K562 (cell line): Measurements from ENCODE around the gene STK33. TPM values are rescaled to one million over a fixed set of nuclear protein-coding genes. Genes with fewer than 3 reads are reported as not detected.

Experiments used
- ATAC-seq: fragments of 200-7000 bp; cut with Tn5 transposase; 3 replicates; pipeline ENCODE4 v1.9.1; 2020; ENCODE audit warnings: moderate library complexity
- BruUV-seq: library from RNA; stranded (reverse); fragments of 400-500 nt; replicated peaks from 2 replicates; lab custom pipeline; 2021; lab: Mats Ljungman, UMichigan
- CTCF ChIA-PET: fragments of 300-600 bp; formaldehyde crosslinking; extraction: SDS; loops from one replicate; lab custom pipeline; 2021; ENCODE audit warnings: low intra/inter-chr PET ratio; lab: Yijun Ruan, JAX
- POLR2A ChIA-PET: fragments of 300-600, 350-650 bp; sonication (Branson Sonifier 250); formaldehyde crosslinking; extraction: SDS; loops from one replicate; lab custom pipeline; 2021; ENCODE audit warnings: antibody characterized with exemption, inconsistent platforms; lab: Yijun Ruan, JAX
- DNase-seq, 4 experiments: peaks; one replicate each; pipeline versions ENCODE4 v3.0.0 to v3.0.0-alpha.2; 2011 to 2018; ENCODE audit warnings: low spot score in 3 of 4, mixed read lengths in 3 of 4; ENCODE audit errors: extremely low read depth in 1 of 4
- FAIRE-seq: peaks from 2 replicates; lab custom pipeline; 2011; peaks lifted over from hg19 to GRCh38; lab: Jason Lieb, UNC
- H2AFZ ChIP-seq: 2 replicates; pipeline ENCODE4 v1.6.0; 2011; ENCODE audit warnings: low read depth, low read length, control low read depth, inconsistent platforms
- H3K27ac ChIP-seq: fragments of 200-600 bp; 3 replicates; pipeline ENCODE4 v1.8.0; 2011; ENCODE audit warnings: low read depth, mild to moderate bottlenecking, control low read depth, inconsistent platforms, low read length, moderate library complexity, mixed read lengths; ENCODE audit errors: extremely low read depth
- H3K27me3 ChIP-seq, 2 experiments: fragments of 300-600 bp in 1 of 2; 2 replicates in 1 of 2; 3 replicates in 1 of 2; pipeline versions ENCODE4 v1.6.0 to v1.8.0; 2011; ENCODE audit warnings: inconsistent platforms in 2 of 2, low read length in 2 of 2, mild to moderate bottlenecking in 1 of 2, mixed read lengths in 1 of 2, moderate library complexity in 1 of 2; ENCODE audit not compliant: control insufficient read depth in 2 of 2, insufficient read depth in 2 of 2
- H3K36me3 ChIP-seq: fragments of 300-600 bp; 3 replicates; pipeline ENCODE4 v1.8.0; 2011; ENCODE audit warnings: mild to moderate bottlenecking, low read length, inconsistent platforms; ENCODE audit not compliant: control insufficient read depth, insufficient read depth
- H3K4me1 ChIP-seq, 2 experiments: fragments of 200-600 bp in 1 of 2; replicated peaks in 1 of 2; 2 replicates in 1 of 2; 3 replicates in 1 of 2; pipeline versions ENCODE4 v1.5.1 to v1.8.0; 2011; ENCODE audit warnings: inconsistent platforms in 2 of 2, low read length in 2 of 2, mild to moderate bottlenecking in 1 of 2, mixed read lengths in 1 of 2, moderate library complexity in 1 of 2; ENCODE audit not compliant: control insufficient read depth in 2 of 2, insufficient read depth in 2 of 2
- H3K4me2 ChIP-seq: 2 replicates; pipeline ENCODE4 v1.6.1; 2011; ENCODE audit warnings: low read length, control low read depth, inconsistent platforms, mixed read lengths; ENCODE audit not compliant: insufficient read depth
- H3K4me3 ChIP-seq: fragments of 200-600 bp; sonication (generic), shearing (Covaris generic); 2 replicates; pipeline ENCODE4 v1.5.1; 2016; ENCODE audit warnings: control low read depth, inconsistent platforms
- H3K79me2 ChIP-seq: fragments of 200-600 bp; 3 replicates; pipeline ENCODE4 v1.8.0; 2011; ENCODE audit warnings: low read length, inconsistent platforms; ENCODE audit not compliant: control insufficient read depth, insufficient read depth
- H3K9ac ChIP-seq, 2 experiments: 2 replicates each; pipeline versions ENCODE4 v1.6.0 to v1.6.1; 2011; ENCODE audit warnings: low read depth in 2 of 2, low read length in 2 of 2, control low read depth in 1 of 2, inconsistent platforms in 1 of 2, mild to moderate bottlenecking in 1 of 2, mixed read lengths in 1 of 2; ENCODE audit not compliant: insufficient read depth in 1 of 2
- H3K9me1 ChIP-seq: one replicate; pipeline ENCODE4 v1.6.0; 2011; ENCODE audit warnings: inconsistent platforms, mild to moderate bottlenecking, low read length, moderate library complexity; ENCODE audit not compliant: control insufficient read depth, insufficient read depth
- H3K9me3 ChIP-seq: replicated peaks from 2 replicates; pipeline ENCODE4 v1.5.1; 2011; ENCODE audit warnings: low read depth, low read length, inconsistent platforms; ENCODE audit not compliant: control insufficient read depth, insufficient read depth
- H4K20me1 ChIP-seq: replicated peaks from 2 replicates; pipeline ENCODE4 v1.6.1; 2011; ENCODE audit warnings: low read length, inconsistent platforms, mixed read lengths; ENCODE audit not compliant: control insufficient read depth, insufficient read depth
- BRD9 ChIP-seq: fragments of 450-650 bp; IDR thresholded peaks from 2 replicates; pipeline ENCODE4 v1.6.1; 2018; ENCODE audit warnings: low read depth; ENCODE audit not compliant: partially characterized antibody
- CREM ChIP-seq: IDR thresholded peaks from 2 replicates; pipeline ENCODE4 v1.6.1; 2014; ENCODE audit warnings: antibody characterized with exemption, low read depth
- DACH1 ChIP-seq: fragments of 450-650 bp; IDR thresholded peaks from 2 replicates; pipeline ENCODE4 v1.6.1; 2018; ENCODE audit not compliant: partially characterized antibody
- RBM22 ChIP-seq: fragments of 200-400 bp; formaldehyde crosslinking; IDR thresholded peaks from 2 replicates; pipeline ENCODE4 v1.6.1; 2018; ENCODE audit warnings: low read length, low read depth; ENCODE audit not compliant: poor library complexity, severe bottlenecking
- SRSF3 ChIP-seq: fragments of 200-400 bp; formaldehyde crosslinking; IDR thresholded peaks from 2 replicates; pipeline ENCODE4 v1.6.1; 2016; ENCODE audit warnings: mild to moderate bottlenecking, low read length, moderate library complexity; ENCODE audit not compliant: insufficient read depth
- ZBTB7A ChIP-seq: IDR thresholded peaks from 2 replicates; pipeline ENCODE4 v1.6.1; 2011; ENCODE audit warnings: low read depth, mild to moderate bottlenecking, low read length, moderate library complexity, borderline replicate concordance; ENCODE audit not compliant: control insufficient read depth
- ZNF3 ChIP-seq: fragments of 250-450 bp; sonication (Bioruptor Pico); IDR thresholded peaks from 2 replicates; pipeline ENCODE4 v1.5.0; 2021; ENCODE audit warnings: mild to moderate bottlenecking, moderate library complexity
- ZSCAN32 ChIP-seq: fragments of 450-650 bp; formaldehyde crosslinking; IDR thresholded peaks from 2 replicates; pipeline ENCODE4 v1.4.0; 2020; ENCODE audit warnings: mild to moderate bottlenecking, moderate library complexity
- WGBS: fragments of 100-300 bp; shearing (Covaris generic); methylation state at CpG from one replicate; pipeline ENCODE4 v1.1.6; 2016; ENCODE audit warnings: low coverage, mixed read lengths; ENCODE audit not compliant: insufficient coverage; ENCODE audit errors: missing lambda C conversion rate; 5-methylcytosine and 5-hydroxymethylcytosine counted together
- in situ Hi-C: fragments of 300-500 bp; cut with MboI; formaldehyde crosslinking; loops from 4 replicates; pipeline ENCODE4 v1.15.0; 2018; ENCODE audit warnings: inconsistent platforms, mixed read lengths
- intact Hi-C: fragments of 100-400 bp; cut with micrococcal nuclease; formaldehyde crosslinking; loops from 2 replicates; pipeline ENCODE4 v1.14.2; 2022
- polyA plus RNA-seq, 8 experiments: library from polyadenylated mRNA; depleted of rRNA in 4 of 8; stranded (reverse) in 5 of 8; unstranded in 3 of 8; fragments of >200 nt; fragmentation: Nextera tagmentation in 2 of 8; fragmentation: Illumina TruSeq in 1 of 8; extraction: Ambion mirVana in 2 of 8; extraction: Trizol in 1 of 8; gene quantifications; 2 replicates each; pipeline versions ENCODE4 v1.2.1 to v1.2.3, GENCODE V29; 2011 to 2014; ENCODE audit warnings: inconsistent platforms in 1 of 8, missing spikeins in 1 of 8
- total RNA-seq, 7 experiments: library from RNA; depleted of rRNA in 6 of 7; stranded (reverse); fragments of >200 nt in 6 of 7; fragmentation: Illumina TruSeq in 2 of 7; extraction: Trizol in 2 of 7; gene quantifications; 2 replicates each; pipeline versions ENCODE4 v1.2.1 to v1.2.3, GENCODE V29; 2011 to 2021; ENCODE audit warnings: low replicate concordance in 1 of 7
- TF ChIP-seq, protein P1 (sequence below): IDR thresholded peaks from 2 replicates; pipeline ENCODE4 v1.6.1; 2016; ENCODE audit warnings: missing genetic modification characterization, missing compliant biosample characterization
- TF ChIP-seq, protein P2 (sequence below): fragments of 450-650 bp; IDR thresholded peaks from 2 replicates; pipeline ENCODE4 v1.6.1; 2016; ENCODE audit warnings: antibody characterized with exemption
- TF ChIP-seq, protein P3 (sequence below), 3 experiments: fragments of 200-800 bp in 1 of 3; sonication (Bioruptor generic) in 1 of 3; sonication (generic) in 1 of 3; formaldehyde crosslinking in 1 of 3; IDR thresholded peaks; 2 replicates each; pipeline versions ENCODE4 v1.6.1 to v1.8.0; 2016 to 2022; ENCODE audit warnings: mild to moderate bottlenecking in 2 of 3, missing compliant biosample characterization in 2 of 3, missing genetic modification characterization in 2 of 3, missing genetic modification reagents in 1 of 3

The STK33 gene
- total and polyA plus RNA-seq, 9 of the 15 experiments (the other 6 are each of a cell fraction or from before 2014, with no cell fraction given), result not detected

DNA sequence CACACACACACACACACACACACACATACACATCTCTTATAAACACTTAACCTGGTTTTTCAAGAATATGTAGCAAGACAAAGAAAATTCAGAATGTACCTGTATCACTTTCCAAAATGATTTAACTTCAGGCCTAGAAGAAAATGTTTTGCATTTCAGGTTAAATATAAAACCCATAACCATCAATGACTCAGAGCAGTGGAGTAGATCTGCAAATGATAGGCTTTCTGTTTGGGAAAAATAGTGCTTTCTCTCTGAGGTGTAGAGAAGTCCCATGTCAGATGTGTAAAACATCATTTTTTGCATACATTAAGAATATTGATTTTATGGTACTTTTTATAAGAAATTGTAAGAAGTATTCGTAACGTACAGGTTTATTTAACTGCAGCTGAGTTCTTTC lies 116.9 kb downstream of the STK33 start:
- Histone ChIP-seq H3K9me1 (no peaks in the 10 kb centered on the region), H3K4me1 (no peaks in the 10 kb centered on the region), H3K36me3 (no peaks in the 10 kb centered on the region), H3K9ac (no peak overlapping the region), H3K27ac (no peak overlapping the region), H3K4me2 (no peak overlapping the region), H3K9me3 (no peaks in the 10 kb centered on the region), H3K27me3 (no peaks in the 10 kb centered on the region; a peak in 1 of 5 replicates), H3K79me2 (no peaks in the 10 kb centered on the region), H3K4me3 (no peak overlapping the region), H2AFZ (no peak overlapping the region), H4K20me1 (no peaks in the 10 kb centered on the region)
- TF ChIP-seq BRD9 (no peak), RBM22 (no peak), DACH1 (no peak), CREM (no peak), ZNF3 (CRISPR knock-in tag) (no peak), SRSF3 (no peak), ZBTB7A (no peak), ZSCAN32 (no peak)
- TF ChIP-seq, protein P1, sequence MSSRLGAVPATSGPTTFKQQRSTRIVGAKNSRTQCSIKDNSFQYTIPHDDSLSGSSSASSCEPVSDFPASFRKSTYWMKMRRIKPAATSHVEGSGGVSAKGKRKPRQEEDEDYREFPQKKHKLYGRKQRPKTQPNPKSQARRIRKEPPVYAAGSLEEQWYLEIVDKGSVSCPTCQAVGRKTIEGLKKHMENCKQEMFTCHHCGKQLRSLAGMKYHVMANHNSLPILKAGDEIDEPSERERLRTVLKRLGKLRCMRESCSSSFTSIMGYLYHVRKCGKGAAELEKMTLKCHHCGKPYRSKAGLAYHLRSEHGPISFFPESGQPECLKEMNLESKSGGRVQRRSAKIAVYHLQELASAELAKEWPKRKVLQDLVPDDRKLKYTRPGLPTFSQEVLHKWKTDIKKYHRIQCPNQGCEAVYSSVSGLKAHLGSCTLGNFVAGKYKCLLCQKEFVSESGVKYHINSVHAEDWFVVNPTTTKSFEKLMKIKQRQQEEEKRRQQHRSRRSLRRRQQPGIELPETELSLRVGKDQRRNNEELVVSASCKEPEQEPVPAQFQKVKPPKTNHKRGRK (tag), result no peak
- TF ChIP-seq, protein P2, sequence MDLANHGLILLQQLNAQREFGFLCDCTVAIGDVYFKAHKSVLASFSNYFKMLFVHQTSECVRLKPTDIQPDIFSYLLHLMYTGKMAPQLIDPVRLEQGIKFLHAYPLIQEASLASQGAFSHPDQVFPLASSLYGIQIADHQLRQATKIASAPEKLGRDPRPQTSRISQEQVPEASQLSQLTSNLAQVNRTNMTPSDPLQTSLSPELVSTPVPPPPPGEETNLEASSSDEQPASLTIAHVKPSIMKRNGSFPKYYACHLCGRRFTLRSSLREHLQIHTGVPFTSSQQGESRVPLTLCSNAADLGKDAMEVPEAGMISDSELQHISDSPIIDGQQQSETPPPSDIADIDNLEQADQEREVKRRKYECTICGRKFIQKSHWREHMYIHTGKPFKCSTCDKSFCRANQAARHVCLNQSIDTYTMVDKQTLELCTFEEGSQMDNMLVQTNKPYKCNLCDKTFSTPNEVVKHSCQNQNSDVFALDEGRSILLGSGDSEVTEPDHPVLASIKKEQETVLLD, result no peak
- TF ChIP-seq, protein P3, sequence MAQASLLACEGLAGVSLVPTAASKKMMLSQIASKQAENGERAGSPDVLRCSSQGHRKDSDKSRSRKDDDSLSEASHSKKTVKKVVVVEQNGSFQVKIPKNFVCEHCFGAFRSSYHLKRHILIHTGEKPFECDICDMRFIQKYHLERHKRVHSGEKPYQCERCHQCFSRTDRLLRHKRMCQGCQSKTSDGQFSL (CRISPR knock-in tag; IDR thresholded peaks at IDR 0.05), result no peak
- TF ChIP-seq, protein P3 (tag; IDR thresholded peaks at IDR 0.05), result no peak
- intact Hi-C loops, result loop anchor here (10.0 kb wide), 1 partner anchor 58 kb away; no protein-coding TSS in a partner anchor
- in situ Hi-C loops, result no loop called here
- no peak for DNase-seq
- ChIA-PET CTCF (no interaction called here), POLR2A (no interaction called here)
- ATAC-seq, result no peak
- FAIRE-seq, result no peak
- no TSS peak for BruUV-seq
- WGBS, result 0% methylated on average over 2 of the region's 2 CpGs
